LHCN-M2 (cell line): Measurements from ENCODE around the gene STX7. TPM values are rescaled to one million over a fixed set of nuclear protein-coding genes. Genes with fewer than 3 reads are reported as not detected.
A peak's percentile ranks its signal among the peaks of the same experiment; 100 is the strongest.

Experiments used
- DNase-seq: peaks from one replicate; pipeline ENCODE4 v3.0.0-alpha.2; 2012; ENCODE audit warnings: low read depth
- total RNA-seq: library from RNA; depleted of rRNA; stranded (reverse); fragments of >200 nt; gene quantifications from 2 replicates; pipeline ENCODE4 v1.2.3, GENCODE V29; 2014

Gene STX7
- total RNA-seq, 1 experiment from 2014 or later = 34.1 TPM

GRCh38 chr6:132506869-132507808 is 5.8 kb downstream of the STX7 start:
- no peak for DNase-seq

- DNase-seq = no peak
Measured at GRCh38 chr6:132506461-132506860, 6.5 kb downstream of the STX7 start.

- DNase-seq = no peak
Measured at GRCh38 chr6:132505158-132505557, 7.8 kb downstream of the STX7 start.

- DNase-seq = no peak
Measured at GRCh38 chr6:132504757-132505156, 8.2 kb downstream of the STX7 start.

- no peak for DNase-seq
Measured at GRCh38 chr6:132499757-132500156, 13.2 kb downstream of the STX7 start.

- no peak for DNase-seq
Measured at GRCh38 chr6:132498638-132499037, 14.3 kb downstream of the STX7 start.

- DNase-seq = no peak
Measured at GRCh38 chr6:132496519-132497180, 16.3 kb downstream of the STX7 start.

GRCh38 chr6:132495604-132496079 is 17.3 kb downstream of the STX7 start:
- DNase-seq = no peak

- no peak for DNase-seq
Measured at GRCh38 chr6:132494954-132495353, 18.0 kb downstream of the STX7 start.

GRCh38 chr6:132491881-132492280 is 21.0 kb downstream of the STX7 start:
- no peak for DNase-seq

- DNase-seq = peak; percentile 40
Measured at GRCh38 chr6:132491303-132491702, 21.6 kb downstream of the STX7 start.

GRCh38 chr6:132490478-132491204 is 22.3 kb downstream of the STX7 start:
- DNase-seq = no peak

GRCh38 chr6:132490024-132490423 is 22.9 kb downstream of the STX7 start:
- no peak for DNase-seq

GRCh38 chr6:132489376-132489775 is 23.5 kb downstream of the STX7 start:
- no peak for DNase-seq

- no peak for DNase-seq
Measured at GRCh38 chr6:132487762-132488161, 25.2 kb downstream of the STX7 start.

- no peak for DNase-seq
Measured at GRCh38 chr6:132484680-132485018, 28.3 kb downstream of the STX7 start.

- DNase-seq = peak; percentile 70
Measured at GRCh38 chr6:132483779-132484679, 28.9 kb downstream of the STX7 start.

- no peak for DNase-seq
Measured at GRCh38 chr6:132482581-132482980, 30.3 kb downstream of the STX7 start.

GRCh38 chr6:132481189-132481588 is 31.7 kb downstream of the STX7 start:
- DNase-seq = no peak

GRCh38 chr6:132479131-132479530 is 33.8 kb downstream of the STX7 start:
- DNase-seq = no peak

GRCh38 chr6:132478674-132479073 is 34.2 kb downstream of the STX7 start:
- no peak for DNase-seq
